ENCODE results near the gene GIPC1.

GIPC1 gene

DNA sequence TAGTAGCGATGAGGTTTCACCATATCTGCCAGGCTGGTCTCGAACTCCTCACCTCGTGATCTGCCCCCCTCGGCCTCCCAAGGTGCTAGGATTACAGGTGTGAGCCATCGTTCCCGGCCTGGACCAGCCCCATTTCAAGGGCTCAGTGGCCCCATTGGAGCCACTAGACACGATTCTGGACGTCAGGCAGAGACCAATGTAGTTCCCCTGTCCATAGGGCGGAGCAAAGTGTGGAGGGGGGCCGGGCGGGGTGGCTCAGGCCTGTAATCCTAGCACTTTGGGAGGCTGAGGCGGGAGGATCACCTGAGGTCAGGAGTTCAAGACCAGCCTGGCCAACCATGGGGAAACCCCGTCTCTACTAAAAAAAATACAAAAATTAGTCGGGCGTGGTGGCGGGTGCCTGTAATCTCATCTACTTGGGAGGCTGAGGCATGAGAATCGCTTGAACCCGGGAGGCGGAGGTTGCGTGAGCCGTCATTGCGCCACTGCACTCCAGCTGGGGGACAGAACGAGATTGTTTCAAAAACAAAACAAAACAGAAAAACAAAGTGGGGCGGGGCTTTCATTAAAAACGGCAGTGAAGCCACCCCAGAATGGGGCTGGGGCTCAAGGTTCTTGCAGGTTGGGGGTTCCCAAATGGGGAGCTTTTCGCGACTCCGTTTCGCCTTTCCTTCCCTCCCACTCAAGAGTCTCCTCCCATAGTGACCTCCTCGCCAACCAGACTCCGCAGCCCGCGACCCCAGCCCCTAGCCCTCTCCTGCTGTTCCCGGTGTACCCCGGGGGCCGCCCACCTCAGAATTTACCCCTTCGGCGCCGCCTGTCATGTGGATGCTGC, 32.7 kb upstream of the GIPC1 start:
- Mint-ChIP-seq H3K27me3 (no peaks in the 10 kb centered on the region), H3K4me1 (peaks cover 13% of the 10 kb centered on the region), H3K4me3 (peak overlapping the region; percentile 90), H3K36me3 (no peaks in the 10 kb centered on the region), H3K27ac (peak overlapping the region; percentile 89), H3K9me3 (no peaks in the 10 kb centered on the region)
- ATAC-seq (ENCODE audit: low read depth): peak; percentile 6
- no peak for DNase-seq (ENCODE audit: low spot score in 2 of 2)

DNA sequence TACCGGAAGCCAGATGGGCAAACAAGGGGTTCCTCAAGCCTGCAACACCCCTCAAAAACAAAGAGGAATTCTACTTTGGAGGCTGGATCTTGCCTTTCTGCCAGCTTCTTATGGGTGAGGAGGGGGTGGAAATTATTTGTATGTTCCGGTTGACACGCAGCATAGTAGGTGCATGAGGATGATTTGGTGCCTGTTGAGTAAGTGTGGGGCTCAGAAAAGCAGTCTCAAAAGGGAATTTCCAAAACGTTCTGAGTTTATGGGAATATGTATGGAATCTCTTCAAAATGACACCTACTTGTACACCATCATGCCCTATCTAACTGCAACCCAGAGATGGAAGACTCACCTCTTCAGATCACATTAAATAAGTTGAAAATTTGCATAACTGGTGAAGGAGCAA, 30.5 kb upstream of the GIPC1 start:
- no peak overlapping the region for H3K27ac Mint-ChIP-seq
- H3K4me3 Mint-ChIP-seq: no peak overlapping the region
- peaks cover 16% of the 10 kb centered on the region for H3K4me1 Mint-ChIP-seq
- no peak for ATAC-seq (ENCODE audit: low read depth)
- no peak for DNase-seq (ENCODE audit: low spot score in 2 of 2)
- no peaks in the 10 kb centered on the region for H3K27me3 Mint-ChIP-seq
- no peaks in the 10 kb centered on the region for H3K9me3 Mint-ChIP-seq
- H3K36me3 Mint-ChIP-seq: no peaks in the 10 kb centered on the region

DNA sequence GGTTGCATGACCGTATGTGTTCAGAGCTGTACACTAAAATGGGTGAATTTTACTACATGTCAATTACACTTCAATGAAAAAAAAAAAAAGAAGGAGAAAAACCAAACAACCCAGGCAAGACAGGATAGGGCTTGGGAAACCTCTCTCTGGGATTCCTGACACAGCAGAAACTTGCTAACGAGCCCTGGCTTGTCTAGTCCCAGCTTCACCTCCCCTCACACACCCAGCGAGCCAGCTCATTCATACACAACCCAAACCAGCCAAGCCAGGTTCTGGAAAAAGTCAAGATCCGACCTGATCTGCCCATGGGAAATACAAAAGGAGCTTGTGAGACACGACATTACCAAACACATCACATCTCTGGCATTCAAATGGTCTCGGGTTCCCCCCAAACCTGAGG, 29.8 kb upstream of the GIPC1 start:
- Mint-ChIP-seq H3K27ac (no peak overlapping the region), H3K36me3 (no peaks in the 10 kb centered on the region), H3K9me3 (no peaks in the 10 kb centered on the region), H3K4me3 (no peak overlapping the region), H3K27me3 (no peaks in the 10 kb centered on the region), H3K4me1 (peaks cover 15% of the 10 kb centered on the region)
- DNase-seq (ENCODE audit: low spot score in 2 of 2): no peak
- no peak for ATAC-seq (ENCODE audit: low read depth)

DNA sequence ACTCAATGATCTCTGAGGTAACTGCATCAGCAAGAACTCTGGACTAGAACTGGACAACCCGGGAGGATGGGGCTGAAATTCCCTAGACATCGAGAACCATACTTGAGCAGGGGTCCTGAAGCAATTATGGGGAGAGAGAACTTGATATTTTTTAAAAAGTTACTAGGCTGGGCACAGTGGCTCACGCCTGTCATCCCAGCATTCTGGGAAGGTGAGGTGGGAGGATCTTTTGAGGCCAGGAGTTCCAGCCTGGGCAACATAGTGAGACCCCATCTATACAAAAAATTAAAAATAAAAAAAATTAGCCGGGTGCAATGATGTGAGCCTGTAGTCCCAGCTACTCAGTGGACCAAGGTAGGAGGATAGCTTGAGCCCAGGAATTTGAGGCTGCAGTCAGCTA, 24.6 kb upstream of the GIPC1 start:
- Mint-ChIP-seq H3K27ac (no peak overlapping the region), H3K4me1 (peaks cover 26% of the 10 kb centered on the region)

DNA sequence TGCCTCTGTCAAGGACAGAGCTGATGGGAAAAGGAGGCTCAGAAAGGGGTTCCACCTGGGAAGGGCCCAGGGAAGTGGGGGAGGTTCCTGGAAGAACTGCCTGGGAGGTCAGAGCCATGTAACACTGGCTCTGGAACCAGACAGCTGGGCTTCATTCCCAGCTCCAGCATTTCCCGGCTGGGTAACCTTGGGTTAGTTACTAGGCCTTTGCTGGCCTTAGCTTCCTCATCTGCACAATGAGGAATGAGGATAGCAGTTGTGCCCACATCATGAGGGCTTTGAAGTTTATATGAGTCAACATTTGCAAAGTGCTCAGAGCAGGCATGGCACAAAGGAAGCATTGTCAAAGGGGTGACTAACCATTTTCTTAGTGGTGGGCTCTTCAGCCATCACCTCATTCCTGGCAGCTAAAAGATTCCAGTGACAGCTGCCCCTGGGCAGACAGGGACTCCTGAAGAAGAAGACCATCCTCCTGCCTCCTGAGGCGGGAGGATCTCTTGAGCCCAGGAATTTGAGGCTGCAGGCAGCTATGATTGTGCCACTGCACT, 24.0 kb upstream of the GIPC1 start:
- H3K4me1 Mint-ChIP-seq: peaks cover 30% of the 10 kb centered on the region
- DNase-seq (ENCODE audit: low spot score in 2 of 2): no peak
- H3K36me3 Mint-ChIP-seq: peaks cover 10% of the 10 kb centered on the region

More for the DNA sequence above, 24.6 kb upstream of the GIPC1 start:
- no peak for ATAC-seq (ENCODE audit: low read depth)
- no peaks in the 10 kb centered on the region for H3K27me3 Mint-ChIP-seq
- peaks cover 6% of the 10 kb centered on the region for H3K36me3 Mint-ChIP-seq
- no peak for DNase-seq (ENCODE audit: low spot score in 2 of 2)
- H3K9me3 Mint-ChIP-seq: no peaks in the 10 kb centered on the region
- no peak overlapping the region for H3K4me3 Mint-ChIP-seq

DNA sequence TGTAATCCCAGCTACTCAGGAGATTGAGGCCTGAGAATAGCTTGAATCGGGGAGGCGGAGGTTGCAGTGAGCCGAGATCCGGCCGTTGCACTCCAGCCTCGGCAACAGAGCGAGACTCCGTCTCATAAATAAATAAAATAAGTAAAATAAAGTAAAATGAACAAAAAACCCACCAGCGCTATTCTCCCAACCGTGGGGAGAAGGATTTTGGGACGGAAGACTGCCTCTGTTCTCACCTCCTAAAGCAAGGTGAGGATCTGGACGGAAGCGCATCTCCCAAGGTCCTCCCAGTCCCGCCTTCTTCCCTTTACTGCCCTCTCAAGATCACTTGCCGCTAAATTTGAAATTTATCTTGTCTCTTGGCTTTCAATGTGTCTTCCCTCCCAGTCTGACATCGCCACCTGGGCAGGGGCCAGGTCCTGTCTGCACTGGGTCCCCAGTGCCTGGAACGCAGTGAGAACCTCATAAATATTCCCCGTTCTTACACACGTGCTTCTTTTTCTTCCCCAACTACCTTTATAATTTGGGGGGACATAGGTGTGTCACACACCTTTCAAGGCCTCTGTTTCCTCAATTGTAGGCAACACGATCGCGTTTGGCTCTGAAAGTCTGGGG, 23.4 kb upstream of the GIPC1 start:
- no peak for ATAC-seq (ENCODE audit: low read depth)
- Mint-ChIP-seq H3K27ac (peak overlapping the region; percentile 95), H3K4me3 (peak overlapping the region; percentile 55), H3K9me3 (no peaks in the 10 kb centered on the region), H3K27me3 (no peaks in the 10 kb centered on the region), H3K36me3 (peaks cover 14% of the 10 kb centered on the region), H3K4me1 (peaks cover 34% of the 10 kb centered on the region)
- no peak for DNase-seq (ENCODE audit: low spot score in 2 of 2)

More for the DNA sequence above, 24.0 kb upstream of the GIPC1 start:
- no peaks in the 10 kb centered on the region for H3K9me3 Mint-ChIP-seq
- ATAC-seq (ENCODE audit: low read depth): no peak
- H3K27ac Mint-ChIP-seq: peak overlapping the region; percentile 80
- peak overlapping the region; percentile 55 for H3K4me3 Mint-ChIP-seq
- no peaks in the 10 kb centered on the region for H3K27me3 Mint-ChIP-seq

- peak; percentile 50 for ATAC-seq (ENCODE audit: low read depth)
- Mint-ChIP-seq H3K4me1 (peaks cover 34% of the 10 kb centered on the region), H3K4me3 (peak within 1 kb of the TSS; percentile 92), H3K27ac (peak within 1 kb of the TSS; percentile 95), H3K36me3 (peaks cover 14% of the 10 kb centered on the region), H3K27me3 (no peaks in the 10 kb centered on the region), H3K9me3 (no peaks in the 10 kb centered on the region)
- peak; percentile 62 to 73 for DNase-seq (ENCODE audit: low spot score in 2 of 2)
Measured at GRCh38 chr19:14517840-14518505, 22.0 kb upstream of the GIPC1 start, which contains the start of gene DNAJB1. TSS of gene DNAJB1 (minus strand) at chr19:14518397. CDS start at chr19:14518349, 48 bp downstream.

DNA sequence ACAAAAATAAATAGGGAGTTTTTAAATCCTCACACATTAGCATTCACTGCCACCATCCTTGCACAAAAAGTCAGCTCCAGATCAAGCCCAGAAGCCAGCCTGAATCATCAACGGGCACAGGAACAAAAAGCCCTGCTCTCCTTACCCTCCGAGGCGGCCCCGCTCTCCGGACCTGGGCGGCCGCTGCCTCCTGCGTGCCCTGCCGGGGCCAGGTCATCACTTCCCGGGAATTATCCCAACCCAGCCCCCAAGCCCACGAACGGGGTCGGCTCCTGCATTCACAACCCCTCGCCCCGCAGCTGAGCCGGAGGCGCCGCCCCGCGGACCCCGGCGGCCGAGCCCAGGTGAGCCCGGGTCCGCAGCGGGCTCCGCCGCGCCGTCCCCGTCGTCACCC, 21.5 kb upstream of the GIPC1 start:
- DNase-seq (ENCODE audit: low spot score in 2 of 2) (no peak), ATAC-seq (ENCODE audit: low read depth) (no peak)
- H3K9me3 Mint-ChIP-seq: no peaks in the 10 kb centered on the region
- H3K4me3 Mint-ChIP-seq: peak overlapping the region; percentile 92
- peaks cover 14% of the 10 kb centered on the region for H3K36me3 Mint-ChIP-seq
- H3K27me3 Mint-ChIP-seq: no peaks in the 10 kb centered on the region
- peak overlapping the region; percentile 45 for H3K27ac Mint-ChIP-seq
- peaks cover 29% of the 10 kb centered on the region for H3K4me1 Mint-ChIP-seq

- DNase-seq (ENCODE audit: low spot score in 2 of 2): no peak
- peak overlapping the region; percentile 86 for H3K4me3 Mint-ChIP-seq
Measured at GRCh38 chr19:14516746-14517438, 21.0 kb upstream of the GIPC1 start.

DNA sequence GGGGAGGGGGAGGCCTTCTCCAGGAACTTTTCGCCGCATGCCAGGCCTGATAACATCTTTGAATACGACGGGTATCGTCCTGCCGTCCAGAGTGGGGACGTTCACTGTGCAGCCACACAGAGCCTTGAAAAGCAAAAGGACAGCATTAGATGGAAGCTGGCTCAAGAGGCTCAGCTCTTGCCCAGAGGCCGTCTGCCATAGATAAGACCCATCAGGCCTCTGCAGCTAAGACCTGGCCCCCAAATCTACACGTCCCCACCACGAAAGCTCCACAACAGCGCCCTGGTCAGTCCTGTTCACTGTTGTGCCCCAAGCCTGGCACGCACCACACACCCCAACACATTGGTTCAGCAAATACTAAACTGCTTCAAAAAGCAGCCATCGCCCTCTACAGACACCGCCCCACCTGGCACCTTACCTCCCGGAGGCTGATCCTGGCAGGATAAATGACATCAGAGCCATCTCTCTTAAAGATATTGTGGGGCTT, 20.2 kb upstream of the GIPC1 start:
- H3K4me3 Mint-ChIP-seq: peak overlapping the region; percentile 86
- H3K9me3 Mint-ChIP-seq: no peaks in the 10 kb centered on the region
- ATAC-seq (ENCODE audit: low read depth): no peak
- H3K27ac Mint-ChIP-seq: peak overlapping the region; percentile 6
- H3K4me1 Mint-ChIP-seq: peaks cover 28% of the 10 kb centered on the region
- no peaks in the 10 kb centered on the region for H3K27me3 Mint-ChIP-seq
- no peak for DNase-seq (ENCODE audit: low spot score in 2 of 2)
- peaks cover 14% of the 10 kb centered on the region for H3K36me3 Mint-ChIP-seq

More at GRCh38 chr19:14516746-14517438, 21.0 kb upstream of the GIPC1 start:
- no peaks in the 10 kb centered on the region for H3K27me3 Mint-ChIP-seq
- no peaks in the 10 kb centered on the region for H3K9me3 Mint-ChIP-seq
- H3K36me3 Mint-ChIP-seq: peaks cover 14% of the 10 kb centered on the region
- H3K4me1 Mint-ChIP-seq: peaks cover 28% of the 10 kb centered on the region
- no peak for ATAC-seq (ENCODE audit: low read depth)
- peak overlapping the region; percentile 45 for H3K27ac Mint-ChIP-seq

GRCh38 chr19:14515501-14516047, 19.6 kb upstream of the GIPC1 start:
- H3K27me3 Mint-ChIP-seq: no peaks in the 10 kb centered on the region
- no peaks in the 10 kb centered on the region for H3K9me3 Mint-ChIP-seq
- peaks cover 14% of the 10 kb centered on the region for H3K36me3 Mint-ChIP-seq
- H3K4me1 Mint-ChIP-seq: peaks cover 28% of the 10 kb centered on the region
- ATAC-seq (ENCODE audit: low read depth) (no peak), DNase-seq (ENCODE audit: low spot score in 2 of 2) (no peak)
- peak overlapping the region; percentile 6 for H3K27ac Mint-ChIP-seq
- H3K4me3 Mint-ChIP-seq: peak overlapping the region; percentile 86

GRCh38 chr19:14514215-14514863, 18.4 kb upstream of the GIPC1 start:
- Mint-ChIP-seq H3K36me3 (peaks cover 14% of the 10 kb centered on the region), H3K9me3 (no peaks in the 10 kb centered on the region), H3K4me3 (no peak overlapping the region), H3K27me3 (no peaks in the 10 kb centered on the region), H3K27ac (peak overlapping the region; percentile 38), H3K4me1 (peaks cover 24% of the 10 kb centered on the region)
- ATAC-seq (ENCODE audit: low read depth): no peak
- no peak for DNase-seq (ENCODE audit: low spot score in 2 of 2)

All from memory B cell (primary cell).